Body of pancreas (tissue), 4 donors: Measurements from ENCODE around the gene ZNF652. TPM values are rescaled to one million over a fixed set of nuclear protein-coding genes. Genes with fewer than 3 reads are reported as not detected.

Source experiments
- ATAC-seq: fragments of 150-250 bp; one replicate; pipeline ENCODE4 v1.9.1; 2016
- DNase-seq, 4 donors: peaks; one replicate each; pipeline ENCODE4 v3.0.0-alpha.2; 2019
- H3K27ac ChIP-seq, 4 donors: fragments of 200-600 bp; sonication (generic); 1 replicate in 3 of 4; 2 replicates in 1 of 4; pipeline versions ENCODE4 v1.5.1 to v1.6.1; 2016 to 2019; ENCODE audit warnings: mild to moderate bottlenecking in 1 of 4, mixed read lengths in 1 of 4, moderate library complexity in 1 of 4
- H3K27me3 ChIP-seq, 2 donors: fragments of 200-600 bp; sonication (generic); one replicate each; pipeline ENCODE4 v1.6.0; 2016; ENCODE audit warnings: mild to moderate bottlenecking in 1 of 2
- H3K36me3 ChIP-seq, 2 donors: fragments of 200-600 bp; sonication (generic); replicated peaks in 1 of 2; 2 replicates each; pipeline ENCODE4 v1.5.1; 2016; ENCODE audit warnings: low read depth in 2 of 2; ENCODE audit not compliant: insufficient read depth in 1 of 2
- H3K4me1 ChIP-seq: fragments of 200-600 bp; sonication (generic); one replicate; pipeline ENCODE4 v1.6.0; 2016
- H3K4me3 ChIP-seq, 2 donors: fragments of 200-600 bp; sonication (generic); 1 replicate in 1 of 2; 2 replicates in 1 of 2; pipeline ENCODE4 v1.5.1; 2016 to 2019
- H3K9me3 ChIP-seq, 3 donors: fragments of 200-600 bp; sonication (generic); 1 replicate in 2 of 3; 2 replicates in 1 of 3; pipeline ENCODE4 v1.5.1; 2016
- POLR2A ChIP-seq, 3 donors: fragments of 450-650 bp; IDR thresholded peaks; one replicate each; pipeline ENCODE4 v1.6.1; 2016; ENCODE audit warnings: antibody characterized with exemption in 3 of 3, mild to moderate bottlenecking in 2 of 3
- WGBS, 2 donors: methylation state at CpG; one replicate each; pipeline ENCODE4 v1.1.5; 2017; 5-methylcytosine and 5-hydroxymethylcytosine counted together
- intact Hi-C: fragments of 100-400 bp; cut with DNase I; formaldehyde crosslinking; loops from one replicate; pipeline ENCODE4 v1.15.1; 2023
- total RNA-seq, 2 donors: library from RNA; depleted of rRNA; stranded (reverse); fragments of >200 nt; gene quantifications; one replicate each; pipeline ENCODE4 v1.1.0, GENCODE V29; 2016
- TF ChIP-seq, protein P1 (sequence below), 7 experiments: fragments of 450-650 bp in 4 of 7; fragments of 200-600 bp in 3 of 7; sonication (generic) in 3 of 7; IDR thresholded peaks; one replicate each; pipeline ENCODE4 v1.5.1; 2016 to 2019; ENCODE audit warnings: antibody characterized with exemption in 7 of 7

The ZNF652 gene
- total RNA-seq, 2 donors from 2014 or later = 26.4 to 36.1 TPM

DNA sequence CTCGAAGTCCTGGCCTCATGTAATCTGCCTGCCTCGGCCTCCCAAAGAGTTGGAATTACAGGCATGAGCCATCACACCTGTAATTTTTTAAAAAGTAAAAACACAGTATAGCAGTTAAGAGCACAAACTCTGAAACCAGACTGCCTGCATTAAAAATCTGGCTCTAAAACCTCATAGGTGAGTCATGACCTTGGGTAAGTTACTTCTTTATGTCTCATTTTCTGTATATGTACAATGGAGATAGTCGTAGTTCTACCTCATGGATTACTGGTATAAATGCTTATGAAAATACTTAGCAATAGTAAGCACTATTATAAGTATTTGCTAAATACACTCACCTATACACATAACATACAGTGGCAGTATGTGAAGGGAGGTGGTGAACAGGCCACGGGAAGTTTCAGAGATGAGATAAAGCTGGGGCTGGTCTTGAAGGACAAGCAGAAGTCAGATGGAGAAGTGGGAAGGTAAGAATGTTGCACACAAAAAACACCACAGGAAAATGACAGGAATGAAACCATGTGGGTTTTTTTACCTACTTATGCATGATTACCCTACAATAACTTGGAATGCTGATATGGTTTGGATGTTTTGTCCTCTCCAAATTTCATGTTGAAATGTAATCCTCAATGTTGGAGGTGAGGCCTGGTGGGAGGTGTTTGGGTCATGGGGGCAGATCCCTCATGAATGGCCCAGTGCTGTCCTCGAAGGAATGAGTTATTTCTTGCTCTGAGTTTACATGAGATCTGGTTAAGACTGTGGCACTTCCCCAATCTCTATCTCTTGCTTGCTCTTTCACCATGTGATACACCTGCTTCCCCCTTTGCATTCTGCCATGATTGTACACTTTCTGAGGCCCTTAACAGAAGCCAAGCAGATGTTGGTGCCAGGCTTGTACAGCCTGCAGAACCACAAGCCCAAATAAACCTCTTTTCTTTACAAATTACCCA lies 33.9 kb downstream of the ZNF652 start:
- ATAC-seq (no peak), DNase-seq (no peak)
- H3K4me3 ChIP-seq = no peak overlapping the region
- intact Hi-C loops = no loop called here
- H3K27me3 ChIP-seq = no peaks in the 10 kb centered on the region
- H3K4me1 ChIP-seq = no peaks in the 10 kb centered on the region
- H3K9me3 ChIP-seq = no peaks in the 10 kb centered on the region
- 67 to 79% methylated on average over 5 of the region's 5 CpGs for WGBS, 2 donors
- no peak overlapping the region for H3K27ac ChIP-seq
- no peak for TF ChIP-seq POLR2A (IDR thresholded peaks at IDR 0.05)
- TF ChIP-seq, protein P1, sequence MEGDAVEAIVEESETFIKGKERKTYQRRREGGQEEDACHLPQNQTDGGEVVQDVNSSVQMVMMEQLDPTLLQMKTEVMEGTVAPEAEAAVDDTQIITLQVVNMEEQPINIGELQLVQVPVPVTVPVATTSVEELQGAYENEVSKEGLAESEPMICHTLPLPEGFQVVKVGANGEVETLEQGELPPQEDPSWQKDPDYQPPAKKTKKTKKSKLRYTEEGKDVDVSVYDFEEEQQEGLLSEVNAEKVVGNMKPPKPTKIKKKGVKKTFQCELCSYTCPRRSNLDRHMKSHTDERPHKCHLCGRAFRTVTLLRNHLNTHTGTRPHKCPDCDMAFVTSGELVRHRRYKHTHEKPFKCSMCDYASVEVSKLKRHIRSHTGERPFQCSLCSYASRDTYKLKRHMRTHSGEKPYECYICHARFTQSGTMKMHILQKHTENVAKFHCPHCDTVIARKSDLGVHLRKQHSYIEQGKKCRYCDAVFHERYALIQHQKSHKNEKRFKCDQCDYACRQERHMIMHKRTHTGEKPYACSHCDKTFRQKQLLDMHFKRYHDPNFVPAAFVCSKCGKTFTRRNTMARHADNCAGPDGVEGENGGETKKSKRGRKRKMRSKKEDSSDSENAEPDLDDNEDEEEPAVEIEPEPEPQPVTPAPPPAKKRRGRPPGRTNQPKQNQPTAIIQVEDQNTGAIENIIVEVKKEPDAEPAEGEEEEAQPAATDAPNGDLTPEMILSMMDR (IDR thresholded peaks at IDR 0.05) = no peak
- no peaks in the 10 kb centered on the region for H3K36me3 ChIP-seq

DNA sequence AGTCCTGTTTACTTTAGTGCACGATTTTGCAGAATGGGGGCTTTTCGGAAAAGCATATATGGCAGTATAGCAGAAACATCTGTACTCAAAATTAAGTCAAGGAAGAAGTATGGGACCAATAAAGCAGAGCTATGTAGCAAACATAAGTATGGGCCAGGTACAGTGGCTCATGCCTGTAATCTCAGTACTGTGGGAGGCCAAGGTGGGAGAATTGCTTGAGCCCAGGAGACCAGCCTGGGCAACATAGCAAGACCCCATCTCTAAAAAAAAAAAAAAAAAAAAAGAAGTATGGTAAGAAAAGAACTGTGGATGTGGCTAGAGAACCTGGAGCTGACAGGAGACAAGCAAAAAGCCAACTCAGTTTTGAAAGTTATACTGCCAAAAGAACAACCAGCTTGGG lies 36.1 kb downstream of the ZNF652 start:
- TF ChIP-seq POLR2A (IDR thresholded peaks at IDR 0.05) = no peak
- TF ChIP-seq, protein P1 (IDR thresholded peaks at IDR 0.05) = no peak
- no peak overlapping the region for H3K4me3 ChIP-seq
- WGBS, 2 donors = 88 to 96% methylated on average over 2 of the region's 2 CpGs
- no peak for DNase-seq
- H3K9me3 ChIP-seq = no peaks in the 10 kb centered on the region
- no peaks in the 10 kb centered on the region for H3K36me3 ChIP-seq
- H3K27me3 ChIP-seq = no peaks in the 10 kb centered on the region
- intact Hi-C loops = no loop called here
- no peaks in the 10 kb centered on the region for H3K4me1 ChIP-seq
- H3K27ac ChIP-seq = no peak overlapping the region
- ATAC-seq = no peak

DNA sequence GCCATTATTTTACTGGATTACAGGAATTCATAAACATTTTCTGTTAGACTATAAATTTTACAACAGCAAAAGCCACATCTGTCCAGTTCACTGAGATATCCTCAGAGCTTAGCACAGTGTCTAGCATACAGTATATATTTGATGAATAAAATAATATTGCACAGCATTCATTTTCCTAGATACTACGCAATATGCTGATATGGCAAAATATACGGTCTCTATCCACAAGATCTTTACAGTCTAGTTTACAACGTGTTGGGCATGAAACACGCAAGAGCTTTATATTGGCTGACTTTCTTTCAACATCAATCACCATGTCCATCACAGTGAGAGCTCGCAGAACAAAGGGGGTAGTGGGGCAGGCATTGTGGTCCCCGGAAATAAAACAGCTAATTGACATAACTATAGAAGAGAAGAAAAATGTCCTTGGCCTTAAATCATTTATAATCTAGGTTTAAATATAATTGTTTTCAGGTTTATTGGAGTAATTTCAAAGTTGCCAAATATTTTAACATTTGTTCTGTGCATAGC lies 43.5 kb downstream of the ZNF652 start:
- no peak overlapping the region for H3K4me3 ChIP-seq
- TF ChIP-seq, protein P1 (IDR thresholded peaks at IDR 0.05) = no peak
- no peak for TF ChIP-seq POLR2A (IDR thresholded peaks at IDR 0.05)
- DNase-seq (no peak), ATAC-seq (no peak)
- intact Hi-C loops = loop anchor here (10.0 kb wide), 1 partner anchor 236 kb away; no protein-coding TSS in a partner anchor
- H3K27ac ChIP-seq = no peak overlapping the region
- 74% methylated on average over 6 of the region's 6 CpGs for WGBS, 2 donors
- H3K36me3 ChIP-seq = no peaks in the 10 kb centered on the region
- no peaks in the 10 kb centered on the region for H3K9me3 ChIP-seq
- H3K4me1 ChIP-seq = peaks cover 9% of the 10 kb centered on the region
- no peaks in the 10 kb centered on the region for H3K27me3 ChIP-seq

DNA sequence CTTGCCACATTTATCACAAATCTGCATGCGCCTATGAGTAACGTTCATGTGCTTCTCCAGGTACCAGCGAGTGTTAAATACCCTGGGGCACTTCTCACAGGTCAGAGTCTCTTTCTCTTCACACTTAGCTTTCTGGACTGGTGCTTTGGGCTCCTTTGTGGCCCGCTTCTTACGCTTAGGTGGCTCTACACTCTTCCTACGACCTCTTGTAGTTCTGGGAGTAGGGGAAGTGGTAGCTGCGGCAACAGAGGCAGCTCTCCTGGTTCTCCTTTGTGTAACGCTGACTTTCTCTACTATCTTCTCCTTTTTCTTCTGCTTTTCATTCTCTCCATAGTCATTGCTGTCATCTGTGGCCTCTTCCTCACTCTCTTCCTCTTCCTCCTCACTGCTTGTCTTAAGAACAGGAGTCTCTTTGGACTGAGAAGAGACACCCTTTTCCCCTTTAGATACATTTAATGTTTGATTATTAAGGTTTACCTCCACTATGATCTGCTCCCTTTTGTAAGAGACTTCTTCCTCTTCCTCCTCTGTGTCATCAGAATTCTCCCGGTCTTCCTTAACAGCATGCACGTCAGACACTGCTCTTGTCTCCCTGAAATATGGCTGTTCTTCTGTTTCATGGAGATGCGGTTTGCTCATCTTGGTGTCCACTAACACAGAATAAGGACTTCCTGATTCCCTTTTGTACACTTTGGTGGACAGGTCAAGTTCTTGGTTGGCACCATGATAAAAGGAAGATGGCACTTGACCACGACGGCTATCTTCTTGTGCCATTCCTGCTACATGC lies 45.0 kb downstream of the ZNF652 start:
- WGBS, 2 donors = 74 to 79% methylated on average over 13 of the region's 13 CpGs
- Histone ChIP-seq H3K27me3 (no peaks in the 10 kb centered on the region), H3K9me3 (no peaks in the 10 kb centered on the region), H3K4me3 (no peak overlapping the region), H3K27ac (no peak overlapping the region), H3K4me1 (peaks cover 9% of the 10 kb centered on the region), H3K36me3 (no peaks in the 10 kb centered on the region)
- no peak for ATAC-seq
- DNase-seq = no peak
- intact Hi-C loops = loop anchor here (10.0 kb wide), 1 partner anchor 238 kb away; no protein-coding TSS in a partner anchor
- TF ChIP-seq POLR2A (IDR thresholded peaks at IDR 0.05) = no peak
- TF ChIP-seq, protein P1 (IDR thresholded peaks at IDR 0.05) = no peak
